Muscle layer of duodenum (tissue), 2 donors: ENCODE results near the gene TMEFF2.
A peak's percentile ranks its signal among the peaks of the same experiment; 100 is the strongest.

ENCODE experiments used
- H3K27ac ChIP-seq: one replicate; pipeline ENCODE4 v1.7.0; 2013; ENCODE audit warnings: mild to moderate bottlenecking, low read length
- H3K27me3 ChIP-seq: one replicate; pipeline ENCODE4 v1.7.0; 2013; ENCODE audit warnings: low read depth, mild to moderate bottlenecking, control low read depth, low read length
- H3K36me3 ChIP-seq, 2 donors: one replicate each; pipeline ENCODE4 v1.7.0; 2013; ENCODE audit warnings: low read length in 2 of 2, control low read depth in 1 of 2, mild to moderate bottlenecking in 1 of 2; ENCODE audit not compliant: insufficient read depth in 2 of 2, control insufficient read depth in 1 of 2
- H3K4me1 ChIP-seq, 2 donors: one replicate each; pipeline ENCODE4 v1.7.0; 2013; ENCODE audit warnings: low read length in 2 of 2, mild to moderate bottlenecking in 2 of 2, control low read depth in 1 of 2, moderate library complexity in 1 of 2; ENCODE audit not compliant: insufficient read depth in 2 of 2, control insufficient read depth in 1 of 2
- H3K4me3 ChIP-seq, 2 donors: one replicate each; pipeline ENCODE4 v1.7.0; 2013; ENCODE audit warnings: low read length in 2 of 2, low read depth in 1 of 2, mild to moderate bottlenecking in 1 of 2
- H3K9me3 ChIP-seq, 2 donors: one replicate each; pipeline ENCODE4 v1.7.0; 2013; ENCODE audit warnings: low read length in 2 of 2, control low read depth in 1 of 2, mild to moderate bottlenecking in 1 of 2; ENCODE audit not compliant: control insufficient read depth in 1 of 2
- donor health status: healthy.

TMEFF2 gene

DNA sequence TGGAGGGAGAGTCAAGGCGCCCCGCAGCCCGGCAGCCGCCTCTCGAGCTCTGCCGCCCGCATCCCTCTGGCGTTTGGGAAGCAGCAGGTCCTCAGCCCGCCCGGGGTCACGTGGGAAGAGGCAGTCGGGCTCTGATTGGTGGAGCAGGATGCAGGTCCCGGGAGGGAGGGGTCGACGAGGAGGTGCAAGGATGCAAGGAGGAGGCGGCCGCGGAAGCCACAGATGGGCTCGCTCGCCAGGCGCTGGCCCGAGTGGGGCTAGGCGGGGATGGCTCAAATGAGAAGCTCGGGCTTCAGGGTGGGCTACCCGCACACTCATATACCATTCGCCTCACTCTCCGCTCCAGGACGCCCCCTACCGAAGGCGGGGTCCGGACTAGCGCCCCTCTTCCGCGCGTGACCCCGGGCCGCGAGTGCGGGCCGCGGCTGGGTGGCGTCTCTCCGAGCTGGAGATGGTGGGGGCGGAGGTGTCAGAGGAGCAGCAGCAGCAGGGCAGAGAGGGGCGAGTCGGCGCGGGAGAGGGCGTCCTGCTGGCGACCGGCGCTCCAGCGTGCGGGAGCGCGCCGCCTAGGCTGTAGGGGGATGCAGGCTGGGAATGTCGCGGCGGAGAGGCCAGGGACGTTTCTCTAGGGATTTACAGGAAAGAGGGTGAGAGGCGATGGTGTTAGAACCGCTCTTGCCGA lies at the start of gene TMEFF2:
Gene TMEFF2 (minus strand): TSS at position 68 of the 682 bp plus-strand sequence. CDS start 409 bp downstream, outside the sequence.
- no peaks in the 10 kb centered on the region for H3K36me3 ChIP-seq
- H3K27ac ChIP-seq = no peak within 1 kb of the TSS
- no peaks in the 10 kb centered on the region for H3K9me3 ChIP-seq
- peaks cover 6 to 26% of the 10 kb centered on the region in 2 donors for H3K4me1 ChIP-seq
- peaks cover 55% of the 10 kb centered on the region for H3K27me3 ChIP-seq
- H3K4me3 ChIP-seq = peak within 1 kb of the TSS; percentile 69 to 76

DNA sequence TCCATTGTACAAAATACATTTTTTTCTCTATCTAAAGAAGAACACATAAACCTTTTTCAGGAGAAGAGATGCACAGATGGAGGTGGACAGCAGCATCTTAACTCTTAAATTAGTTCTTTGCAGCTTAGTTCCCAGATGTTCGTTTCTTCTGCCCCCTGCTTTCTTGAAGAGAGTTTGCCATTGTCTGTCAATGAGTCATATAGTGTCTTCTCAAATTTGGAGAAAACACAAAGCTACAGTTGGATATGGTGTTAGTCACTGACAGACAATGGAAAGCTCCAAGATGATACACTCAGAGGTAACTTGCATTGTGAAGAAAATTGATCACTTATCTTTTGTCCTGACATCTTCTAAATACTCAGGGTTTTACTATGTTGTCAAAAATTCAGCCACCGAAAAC lies 48.8 kb upstream of the TMEFF2 start:
- Histone ChIP-seq H3K4me1 (no peaks in the 10 kb centered on the region), H3K27me3 (no peaks in the 10 kb centered on the region), H3K27ac (no peak overlapping the region), H3K9me3 (no peaks in the 10 kb centered on the region), H3K36me3 (no peaks in the 10 kb centered on the region), H3K4me3 (no peak overlapping the region)

- no peak overlapping the region for H3K27ac ChIP-seq
- H3K36me3 ChIP-seq = no peaks in the 10 kb centered on the region
- no peaks in the 10 kb centered on the region for H3K9me3 ChIP-seq
- H3K27me3 ChIP-seq = no peaks in the 10 kb centered on the region
- no peaks in the 10 kb centered on the region for H3K4me1 ChIP-seq
- no peak overlapping the region for H3K4me3 ChIP-seq
Observed at GRCh38 chr2:192236136-192236535, 41.4 kb upstream of the TMEFF2 start.

GRCh38 chr2:192230889-192231453 lies 36.2 kb upstream of the TMEFF2 start:
- H3K27ac ChIP-seq = no peak overlapping the region
- H3K4me1 ChIP-seq = no peaks in the 10 kb centered on the region
- H3K4me3 ChIP-seq = no peak overlapping the region
- no peaks in the 10 kb centered on the region for H3K36me3 ChIP-seq
- H3K9me3 ChIP-seq = no peaks in the 10 kb centered on the region
- H3K27me3 ChIP-seq = no peaks in the 10 kb centered on the region

- no peaks in the 10 kb centered on the region for H3K36me3 ChIP-seq
- H3K27ac ChIP-seq = no peak overlapping the region
- no peaks in the 10 kb centered on the region for H3K27me3 ChIP-seq
- H3K4me3 ChIP-seq = no peak overlapping the region
- H3K4me1 ChIP-seq = no peaks in the 10 kb centered on the region
- H3K9me3 ChIP-seq = no peaks in the 10 kb centered on the region
Observed at GRCh38 chr2:192228685-192229084, 34.0 kb upstream of the TMEFF2 start.

GRCh38 chr2:192218970-192219369 lies 24.2 kb upstream of the TMEFF2 start:
- Histone ChIP-seq H3K4me1 (no peaks in the 10 kb centered on the region), H3K4me3 (no peak overlapping the region), H3K9me3 (no peaks in the 10 kb centered on the region), H3K27ac (no peak overlapping the region), H3K36me3 (no peaks in the 10 kb centered on the region), H3K27me3 (no peaks in the 10 kb centered on the region)

DNA sequence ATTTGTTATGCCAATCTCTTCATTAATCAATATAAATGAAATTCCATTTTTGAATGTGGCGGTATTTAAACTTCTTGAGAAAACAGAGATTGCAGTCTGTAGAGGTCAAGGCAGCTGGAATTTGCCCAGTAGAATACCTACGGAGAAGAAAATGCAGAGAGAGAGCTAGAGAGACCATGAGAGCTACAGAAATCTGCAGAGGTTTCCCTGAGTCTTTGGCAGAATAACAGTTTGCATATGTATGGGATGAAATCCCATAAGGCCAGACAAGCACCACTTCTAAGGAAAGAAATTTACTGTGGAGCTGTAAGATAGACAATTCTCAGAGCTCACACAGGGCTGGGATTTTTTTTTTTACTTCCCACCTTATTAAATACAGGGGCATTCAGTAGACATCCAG lies 23.6 kb upstream of the TMEFF2 start:
- H3K4me1 ChIP-seq = no peaks in the 10 kb centered on the region
- no peaks in the 10 kb centered on the region for H3K27me3 ChIP-seq
- H3K36me3 ChIP-seq = no peaks in the 10 kb centered on the region
- H3K9me3 ChIP-seq = no peaks in the 10 kb centered on the region
- H3K4me3 ChIP-seq = no peak overlapping the region
- H3K27ac ChIP-seq = no peak overlapping the region

DNA sequence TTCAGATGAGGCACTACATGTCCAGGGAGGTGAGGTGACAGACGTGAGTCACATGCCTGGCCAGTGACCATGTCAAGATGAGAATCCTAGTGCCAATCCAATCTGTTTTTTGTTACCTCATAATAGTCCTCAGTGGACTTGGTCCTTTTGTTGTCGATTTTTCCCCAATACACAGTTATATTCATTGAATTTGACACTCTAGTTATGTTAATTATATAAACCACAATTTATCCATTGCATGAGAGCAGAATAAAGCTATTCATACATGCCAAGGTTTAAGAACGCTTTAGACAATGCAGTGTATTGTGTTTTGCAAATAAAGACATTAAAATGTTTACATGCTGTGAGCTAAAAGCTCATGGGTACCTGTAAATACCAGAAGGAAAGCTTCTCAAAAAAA lies 21.6 kb upstream of the TMEFF2 start:
- no peak overlapping the region for H3K4me3 ChIP-seq
- H3K36me3 ChIP-seq = no peaks in the 10 kb centered on the region
- no peak overlapping the region for H3K27ac ChIP-seq
- no peaks in the 10 kb centered on the region for H3K9me3 ChIP-seq
- H3K27me3 ChIP-seq = no peaks in the 10 kb centered on the region
- H3K4me1 ChIP-seq = no peaks in the 10 kb centered on the region

DNA sequence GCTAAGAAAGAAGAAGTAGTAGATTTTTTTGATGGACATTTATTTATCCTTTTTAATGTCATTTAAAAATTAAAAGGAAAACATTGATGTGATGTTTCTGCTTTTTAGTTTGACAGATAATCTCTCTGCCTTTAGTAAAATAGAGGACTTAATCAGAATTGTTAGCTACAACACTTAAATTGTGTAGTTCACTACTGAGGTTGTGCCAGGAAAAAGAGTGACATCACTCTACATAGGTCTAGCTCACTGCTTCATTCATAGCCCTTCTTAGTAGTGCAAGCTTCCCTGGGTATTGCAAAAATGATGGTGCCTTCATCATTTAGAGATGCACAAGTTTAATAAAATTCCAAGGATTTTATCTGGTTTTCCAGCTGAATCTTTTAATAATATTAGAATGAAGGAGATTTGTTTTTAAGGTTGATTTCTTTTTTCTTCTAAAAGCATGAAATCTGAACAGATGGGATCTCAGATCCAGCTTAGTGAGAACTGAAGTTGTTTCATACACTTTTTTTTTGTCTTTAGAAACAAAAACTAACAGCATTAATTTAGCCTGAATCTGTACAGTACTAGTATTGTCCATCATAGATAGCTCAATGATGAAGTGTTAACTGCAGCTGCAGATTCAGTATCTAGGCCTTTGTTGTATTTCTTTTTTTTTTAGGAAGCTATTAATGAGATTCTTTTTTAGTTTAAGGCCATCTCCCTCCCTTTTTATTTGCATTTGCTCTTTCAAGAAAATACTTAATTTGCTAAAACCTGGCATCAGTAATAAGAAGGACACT lies 20.6 kb upstream of the TMEFF2 start:
- H3K36me3 ChIP-seq = no peaks in the 10 kb centered on the region
- no peaks in the 10 kb centered on the region for H3K9me3 ChIP-seq
- no peaks in the 10 kb centered on the region for H3K4me1 ChIP-seq
- H3K27me3 ChIP-seq = no peaks in the 10 kb centered on the region
- no peak overlapping the region for H3K27ac ChIP-seq
- H3K4me3 ChIP-seq = no peak overlapping the region

- Histone ChIP-seq H3K9me3 (no peaks in the 10 kb centered on the region), H3K27ac (no peak overlapping the region), H3K4me1 (no peaks in the 10 kb centered on the region), H3K36me3 (no peaks in the 10 kb centered on the region), H3K4me3 (no peak overlapping the region), H3K27me3 (no peaks in the 10 kb centered on the region)
Observed at GRCh38 chr2:192208848-192209247, 14.1 kb upstream of the TMEFF2 start.

DNA sequence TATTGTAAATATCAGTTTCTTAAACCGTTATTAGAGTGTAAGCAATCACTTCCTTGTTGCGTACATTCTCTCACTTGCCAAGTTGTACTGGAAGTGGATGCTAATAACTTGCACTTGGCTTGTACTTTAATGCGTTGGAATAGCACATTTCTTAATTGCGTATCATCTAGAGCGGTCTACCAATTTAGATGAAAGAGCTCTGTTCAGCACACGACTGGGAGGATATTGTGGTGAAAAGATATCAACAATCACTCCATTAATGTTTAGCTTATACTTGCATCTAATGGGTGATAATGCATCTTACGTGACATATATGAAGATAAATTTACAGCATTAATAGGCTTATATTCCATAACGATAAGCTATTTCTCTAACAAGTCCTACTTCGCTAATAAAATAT lies 11.7 kb upstream of the TMEFF2 start:
- no peaks in the 10 kb centered on the region for H3K9me3 ChIP-seq
- H3K4me3 ChIP-seq = no peak overlapping the region
- H3K27me3 ChIP-seq = no peaks in the 10 kb centered on the region
- H3K27ac ChIP-seq = no peak overlapping the region
- no peaks in the 10 kb centered on the region for H3K4me1 ChIP-seq
- no peaks in the 10 kb centered on the region for H3K36me3 ChIP-seq
